Effector memory CD4-positive, alpha-beta T cell (primary cell): ENCODE measurements around the gene CPAMD8.

ENCODE experiments used
- DNase-seq, 3 donors: peaks; one replicate each; pipeline ENCODE4 v3.0.0-alpha.2; 2020
- H3K27ac ChIP-seq: 2 replicates; pipeline ENCODE4 v1.7.0; 2013; ENCODE audit warnings: mild to moderate bottlenecking, low read length, moderate library complexity; ENCODE audit not compliant: insufficient read depth, poor library complexity, severe bottlenecking
- H3K27me3 ChIP-seq: replicated peaks from 2 replicates; pipeline ENCODE4 v1.7.0; 2013; ENCODE audit warnings: mild to moderate bottlenecking, low read length; ENCODE audit not compliant: insufficient read depth, control insufficient read depth, poor library complexity, severe bottlenecking
- H3K36me3 ChIP-seq: 2 replicates; pipeline ENCODE4 v1.7.0; 2013; ENCODE audit warnings: mild to moderate bottlenecking, low read length, moderate library complexity; ENCODE audit not compliant: control insufficient read depth, insufficient read depth
- H3K4me1 ChIP-seq: 2 replicates; pipeline ENCODE4 v1.7.0; 2013; ENCODE audit warnings: low read length, mild to moderate bottlenecking; ENCODE audit not compliant: control insufficient read depth, insufficient read depth, poor library complexity, severe bottlenecking
- H3K4me3 ChIP-seq: 2 replicates; pipeline ENCODE4 v1.7.0; 2013; ENCODE audit warnings: low read length, low read depth, mild to moderate bottlenecking; ENCODE audit not compliant: insufficient read depth, poor library complexity, severe bottlenecking
- H3K9me3 ChIP-seq: 2 replicates; pipeline ENCODE4 v1.7.0; 2013; ENCODE audit warnings: mild to moderate bottlenecking, low read length, moderate library complexity; ENCODE audit not compliant: control insufficient read depth

The CPAMD8 gene

DNA sequence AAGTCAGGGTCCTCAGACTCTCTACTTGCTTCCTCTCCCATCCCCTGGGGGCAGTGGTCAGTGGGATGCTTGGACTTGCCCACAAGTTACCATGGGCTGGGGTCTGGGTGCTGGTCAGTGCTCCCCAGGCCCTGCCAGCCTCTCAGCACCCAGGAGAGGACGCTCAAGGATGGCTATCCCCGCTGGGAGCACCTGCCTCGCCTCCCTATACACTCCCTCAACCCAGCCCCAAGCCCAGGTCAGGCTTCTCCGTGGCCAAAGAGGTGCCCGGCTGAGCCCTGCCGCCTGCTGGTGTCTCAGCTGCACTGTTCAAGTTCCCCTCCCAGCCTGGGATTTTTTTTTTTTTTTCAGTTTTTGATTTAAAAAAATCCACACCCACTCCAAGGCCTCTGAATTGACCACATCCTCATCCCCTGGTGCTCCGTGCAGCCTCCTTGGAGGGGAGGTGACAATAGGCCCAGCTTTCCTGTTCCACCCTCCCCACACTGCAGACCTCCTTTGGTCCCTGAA is 127.0 kb downstream of the CPAMD8 start:
- Histone ChIP-seq H3K4me3 (no peak overlapping the region), H3K4me1 (peaks cover 20% of the 10 kb centered on the region), H3K27ac (no peak overlapping the region), H3K9me3 (no peaks in the 10 kb centered on the region), H3K36me3 (no peaks in the 10 kb centered on the region), H3K27me3 (peaks cover 3% of the 10 kb centered on the region)
- DNase-seq, result no peak

DNA sequence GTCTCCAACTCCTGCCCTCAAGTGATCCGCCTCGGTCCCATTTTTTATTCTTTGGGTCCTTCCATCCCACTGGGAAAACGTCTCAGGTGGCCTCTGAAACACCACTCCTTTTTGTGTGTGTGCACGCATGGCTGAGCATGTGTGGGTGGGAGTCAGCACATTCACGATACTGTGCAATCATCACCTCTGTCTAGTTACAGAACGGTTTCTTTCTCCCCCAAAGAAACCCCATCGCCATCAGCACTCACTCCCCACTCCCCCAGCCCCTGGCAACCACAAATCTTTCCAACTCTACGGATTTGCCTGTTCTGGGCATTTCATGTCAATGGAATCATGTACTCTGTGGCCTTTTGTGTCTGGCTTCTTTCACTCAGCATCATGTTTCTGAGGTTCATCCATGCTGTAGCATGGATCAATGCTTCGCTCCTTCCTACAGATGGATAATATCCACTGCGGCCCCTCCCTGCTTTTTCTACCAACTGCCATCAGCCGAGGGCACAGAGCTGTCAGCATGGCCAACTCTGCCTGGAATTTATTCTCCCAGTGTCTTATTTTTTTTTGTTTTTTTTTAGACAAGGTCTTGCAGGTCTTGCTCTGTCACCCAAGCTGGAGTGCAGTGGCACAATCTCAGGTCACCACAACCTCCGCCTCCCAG is 128.1 kb downstream of the CPAMD8 start:
- DNase-seq, result no peak
- H3K4me1 ChIP-seq, result peaks cover 22% of the 10 kb centered on the region

DNA sequence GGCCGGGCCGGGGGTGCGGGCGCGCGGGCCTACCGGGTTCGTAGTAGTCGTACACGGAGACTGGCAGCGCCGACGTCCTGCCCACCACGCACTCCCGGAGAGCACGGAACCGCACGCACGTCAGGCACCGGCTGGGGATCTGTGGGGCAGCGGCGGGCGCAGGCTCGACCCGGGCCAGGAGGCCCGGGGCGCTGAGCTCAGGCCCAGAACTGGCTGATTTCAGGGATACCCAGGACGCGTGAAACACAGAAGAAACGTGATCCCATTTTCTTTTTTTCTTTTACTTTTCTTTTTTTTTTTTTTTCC is 128.8 kb downstream of the CPAMD8 start:
- Histone ChIP-seq H3K4me3 (peak overlapping the region; percentile 65), H3K27me3 (peaks cover 3% of the 10 kb centered on the region), H3K9me3 (no peaks in the 10 kb centered on the region), H3K27ac (no peak overlapping the region), H3K36me3 (no peaks in the 10 kb centered on the region), H3K4me1 (peaks cover 23% of the 10 kb centered on the region)
- no peak for DNase-seq

More for the DNA sequence above, 128.1 kb downstream of the CPAMD8 start:
- Histone ChIP-seq H3K27ac (no peak overlapping the region), H3K27me3 (peaks cover 3% of the 10 kb centered on the region), H3K36me3 (no peaks in the 10 kb centered on the region), H3K9me3 (no peaks in the 10 kb centered on the region), H3K4me3 (no peak overlapping the region)

DNA sequence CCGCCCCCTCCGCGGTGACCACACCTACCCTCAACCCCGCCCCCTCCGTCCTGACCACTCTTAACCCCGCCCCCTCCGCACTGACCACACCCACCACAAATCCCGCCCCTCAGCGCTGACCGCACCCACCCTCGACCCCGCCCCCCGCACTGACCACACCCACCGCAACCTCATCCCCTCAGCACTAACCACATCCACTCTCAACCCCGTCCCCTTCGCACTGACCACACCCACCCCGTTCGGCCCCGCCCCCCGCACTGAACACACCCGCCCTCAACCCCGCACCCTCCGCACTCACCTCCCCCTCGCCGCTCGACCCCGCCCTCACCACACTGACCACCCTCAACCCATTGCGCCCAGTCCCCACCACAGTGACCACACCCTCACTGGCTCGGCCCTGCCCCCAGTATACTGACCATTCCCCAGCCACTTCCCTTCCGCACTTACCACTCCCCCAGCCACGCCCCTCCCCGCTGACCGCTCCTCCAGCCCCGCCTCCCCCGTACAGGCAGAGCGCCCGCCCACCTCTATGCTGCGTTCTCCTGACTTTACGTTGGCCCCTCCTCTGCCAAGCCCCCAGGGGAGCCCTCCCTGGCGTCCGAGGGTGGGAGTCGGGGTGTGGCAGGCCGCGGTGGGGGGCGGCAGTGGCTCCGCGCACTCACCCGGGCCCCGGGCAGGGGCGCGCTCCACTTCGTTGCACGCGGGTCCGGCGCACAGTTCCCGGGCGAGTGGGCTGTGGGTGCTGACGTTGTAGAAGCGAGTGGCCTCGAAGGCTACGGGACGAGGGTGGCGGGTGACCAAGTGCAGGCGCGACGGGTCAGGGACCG is 129.4 kb downstream of the CPAMD8 start:
- DNase-seq, result peak; percentile 24 to 66 (median 54)
- Histone ChIP-seq H3K4me3 (peak overlapping the region; percentile 65), H3K27ac (no peak overlapping the region), H3K4me1 (peaks cover 23% of the 10 kb centered on the region), H3K27me3 (peaks cover 3% of the 10 kb centered on the region), H3K36me3 (no peaks in the 10 kb centered on the region), H3K9me3 (no peaks in the 10 kb centered on the region)

DNA sequence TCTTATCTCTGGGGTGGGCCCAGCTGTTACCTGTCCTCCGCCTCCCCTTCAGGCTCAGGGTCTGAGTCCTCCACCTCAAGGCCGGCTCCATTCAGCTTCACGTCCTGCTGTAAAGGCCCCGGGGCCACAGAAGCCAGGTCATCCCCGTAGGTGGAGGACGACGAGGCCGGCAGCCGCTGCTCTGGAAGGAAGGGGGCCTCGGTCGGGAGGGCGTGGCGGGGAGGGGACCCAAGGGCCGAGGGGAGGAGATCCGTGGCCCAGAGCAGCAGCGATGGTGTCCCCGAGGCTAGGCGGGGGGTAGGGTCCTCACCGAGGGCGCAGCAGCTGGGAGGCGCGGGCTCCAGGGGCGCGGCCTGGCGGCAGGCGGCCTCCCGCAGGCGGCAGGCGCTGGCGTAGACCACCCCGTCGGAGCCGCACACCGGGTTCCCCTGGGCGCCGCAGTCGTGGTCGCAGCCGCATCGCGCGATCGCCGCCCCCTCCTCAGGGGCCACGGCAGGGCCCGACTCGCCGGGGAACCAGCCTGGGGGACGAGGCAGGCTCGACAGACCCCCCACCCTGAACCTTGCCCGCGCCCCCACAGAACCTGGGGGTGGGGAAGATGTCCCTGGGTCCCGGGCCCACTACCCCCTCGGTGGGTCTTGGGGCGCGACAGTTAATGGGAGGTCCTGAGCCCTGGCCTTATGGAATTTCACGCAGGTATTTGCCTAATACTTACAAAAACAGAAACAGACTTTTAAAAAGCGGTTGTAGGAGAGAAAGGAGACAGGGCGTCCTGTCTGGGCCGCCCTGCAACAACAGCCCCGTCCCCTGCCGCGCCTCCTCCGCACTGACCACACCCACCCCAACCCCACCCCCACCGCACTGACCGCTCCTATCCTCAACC is 130.2 kb downstream of the CPAMD8 start:
- no peak for DNase-seq
- Histone ChIP-seq H3K4me3 (peak overlapping the region; percentile 46), H3K4me1 (peaks cover 23% of the 10 kb centered on the region), H3K9me3 (no peaks in the 10 kb centered on the region), H3K27me3 (peaks cover 3% of the 10 kb centered on the region), H3K27ac (no peak overlapping the region), H3K36me3 (no peaks in the 10 kb centered on the region)

DNA sequence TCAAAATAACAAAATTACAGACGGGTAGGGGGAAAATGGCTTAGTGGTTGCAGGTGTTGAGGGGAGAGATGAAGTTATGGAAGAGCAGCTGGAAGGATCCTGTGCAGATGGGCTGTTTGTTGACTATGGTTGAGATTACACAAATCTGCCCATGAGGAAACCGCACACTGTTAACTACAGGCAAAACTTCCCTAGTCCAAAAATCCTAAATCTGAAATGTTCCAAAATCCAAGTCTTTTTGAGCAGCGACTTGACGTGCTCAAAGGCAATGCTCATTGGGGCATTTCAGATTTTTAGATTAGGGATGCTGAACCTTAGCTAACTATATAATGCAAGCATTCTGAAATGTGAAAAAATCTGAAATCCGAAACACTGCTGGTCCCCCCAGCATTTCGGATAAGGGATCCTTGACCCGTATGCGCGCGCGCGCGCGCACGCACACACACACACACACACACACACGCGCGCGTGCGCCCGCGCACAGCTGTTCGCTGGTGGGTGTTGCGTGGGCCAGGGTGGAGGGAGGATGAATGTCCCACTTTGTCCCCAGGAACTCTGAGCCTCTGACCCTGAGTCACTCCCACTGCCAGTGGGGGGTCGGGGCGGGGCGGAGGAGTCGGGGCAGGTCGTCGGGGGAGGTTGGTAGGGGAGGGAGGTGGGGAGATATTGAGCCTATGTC is 131.0 kb downstream of the CPAMD8 start:
- DNase-seq, result no peak
- no peaks in the 10 kb centered on the region for H3K36me3 ChIP-seq
- H3K27me3 ChIP-seq, result peaks cover 3% of the 10 kb centered on the region
- peaks cover 23% of the 10 kb centered on the region for H3K4me1 ChIP-seq
- H3K9me3 ChIP-seq, result no peaks in the 10 kb centered on the region
- H3K4me3 ChIP-seq, result peak overlapping the region; percentile 46
- H3K27ac ChIP-seq, result no peak overlapping the region

DNA sequence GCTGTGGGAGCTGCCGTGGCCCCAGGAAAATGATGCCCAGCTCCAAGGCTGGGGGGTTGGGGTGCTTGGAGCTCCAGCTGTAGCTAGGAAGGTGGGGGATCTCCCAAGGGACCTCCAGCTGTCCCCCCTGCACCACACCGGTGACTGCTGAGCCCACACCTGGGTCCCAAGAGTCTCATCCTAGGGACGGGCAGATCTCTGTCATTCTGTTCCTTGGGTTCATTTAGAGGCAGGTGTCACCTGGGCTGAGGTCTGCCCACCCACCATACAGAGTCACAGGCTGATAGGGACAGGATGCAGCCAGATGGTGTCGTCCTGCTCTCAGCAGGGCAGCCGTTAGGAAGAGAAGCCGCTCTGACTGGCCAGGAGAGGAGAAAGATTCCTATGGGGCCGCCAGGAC is 132.5 kb downstream of the CPAMD8 start:
- Histone ChIP-seq H3K27me3 (peaks cover 3% of the 10 kb centered on the region), H3K4me3 (no peak overlapping the region), H3K36me3 (no peaks in the 10 kb centered on the region), H3K27ac (no peak overlapping the region), H3K9me3 (no peaks in the 10 kb centered on the region), H3K4me1 (peaks cover 17% of the 10 kb centered on the region)
- DNase-seq, result no peak

DNA sequence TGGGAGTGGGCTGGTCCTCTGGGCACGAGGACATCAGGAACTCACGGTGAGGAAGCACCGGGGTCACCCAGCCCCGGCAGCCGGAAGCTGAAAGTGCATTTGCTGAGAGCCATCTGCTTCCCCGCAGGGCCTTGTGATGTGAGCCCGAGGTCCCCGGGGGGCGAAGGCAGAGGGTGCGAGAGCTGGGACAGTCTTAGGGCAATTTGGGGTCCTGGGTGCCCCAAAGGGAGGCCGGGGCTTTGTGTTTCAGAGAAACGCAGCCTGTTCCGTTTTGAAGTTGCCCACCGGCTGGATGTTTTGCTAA is 133.0 kb downstream of the CPAMD8 start:
- Histone ChIP-seq H3K4me1 (peaks cover 19% of the 10 kb centered on the region), H3K9me3 (no peaks in the 10 kb centered on the region), H3K27ac (no peak overlapping the region), H3K27me3 (peaks cover 3% of the 10 kb centered on the region), H3K4me3 (no peak overlapping the region), H3K36me3 (no peaks in the 10 kb centered on the region)
- no peak for DNase-seq

DNA sequence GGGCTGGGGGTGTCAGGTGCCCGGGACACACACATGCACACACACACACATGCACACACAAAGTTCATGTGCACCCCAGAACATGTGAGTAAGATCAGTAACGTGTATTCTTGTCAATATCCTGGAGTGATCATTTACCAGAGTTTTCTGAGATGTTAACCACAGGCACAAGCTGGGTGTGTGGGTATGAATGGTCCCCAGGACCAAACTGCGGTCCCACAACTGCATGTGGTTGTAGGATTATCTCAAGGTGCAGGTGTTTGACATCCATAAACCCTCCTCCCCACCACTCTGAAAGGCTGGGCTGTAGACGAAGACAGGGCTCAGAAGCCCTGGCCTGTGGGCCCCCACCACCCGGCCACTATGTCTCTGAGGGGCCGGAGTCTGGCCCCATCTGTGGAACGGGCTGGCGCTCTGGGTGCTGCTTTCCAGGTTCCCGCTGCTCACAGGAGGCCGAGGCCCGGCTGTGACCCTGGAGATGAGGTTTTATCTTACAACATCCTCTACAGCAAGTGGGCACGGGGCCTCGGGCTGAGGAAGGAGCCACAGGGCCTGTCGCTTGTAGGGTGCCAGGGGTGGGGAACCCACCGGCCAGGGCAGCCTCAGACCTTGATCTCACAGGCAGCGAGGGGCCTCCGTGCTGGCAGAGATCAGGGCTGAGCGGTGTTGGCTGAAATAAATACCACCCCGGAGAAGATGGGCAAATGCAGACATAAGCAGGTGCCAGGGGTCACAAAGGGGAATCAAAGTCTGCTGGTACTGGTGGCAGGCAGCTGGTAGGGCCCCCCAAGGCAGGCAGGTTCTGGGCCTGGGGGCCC is 133.5 kb downstream of the CPAMD8 start:
- H3K4me3 ChIP-seq, result no peak overlapping the region
- peaks cover 3% of the 10 kb centered on the region for H3K27me3 ChIP-seq

More for the DNA sequence above, 133.5 kb downstream of the CPAMD8 start:
- Histone ChIP-seq H3K4me1 (peaks cover 20% of the 10 kb centered on the region), H3K27ac (no peak overlapping the region), H3K9me3 (no peaks in the 10 kb centered on the region), H3K36me3 (no peaks in the 10 kb centered on the region)
- no peak for DNase-seq
